22Rv1 (cell line): ENCODE data around the gene CCDC68.

ENCODE experiments used
- H3K27ac ChIP-seq: fragments of 450-650 bp; 2 replicates; pipeline ENCODE4 v1.5.1; 2017
- CTCF ChIP-seq: fragments of 450-650 bp; IDR thresholded peaks from 2 replicates; pipeline ENCODE4 v1.5.1; 2017; ENCODE audit warnings: mild to moderate bottlenecking
- ZFX ChIP-seq: fragments of 450-650 bp; IDR thresholded peaks from 2 replicates; pipeline ENCODE4 v1.6.1; 2017; ENCODE audit warnings: antibody characterized with exemption, borderline replicate concordance

CCDC68 gene

DNA sequence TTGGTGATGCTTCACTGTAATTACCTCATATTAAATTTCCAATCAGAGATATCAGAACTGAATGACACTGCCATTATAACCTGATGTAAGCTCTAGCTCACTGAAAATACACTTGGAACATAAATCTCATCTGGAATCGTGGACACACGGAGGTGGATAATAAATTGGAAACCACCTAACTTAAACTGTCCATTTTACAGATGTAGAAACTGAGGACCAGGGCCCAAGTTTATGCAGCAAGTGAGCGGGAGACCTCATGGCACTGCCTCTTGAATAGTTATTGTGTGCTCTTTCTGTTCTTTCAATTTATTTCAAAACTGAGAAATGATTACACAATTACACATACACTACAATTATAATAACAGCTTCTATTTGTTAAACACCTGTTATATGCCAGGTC lies 20.8 kb downstream of the CCDC68 start:
- TF ChIP-seq CTCF: no peak
- TF ChIP-seq ZFX: no peak
- H3K27ac ChIP-seq: no peak overlapping the region

GRCh38 chr18:54932472-54932871 lies 26.8 kb downstream of the CCDC68 start:
- no peak overlapping the region for H3K27ac ChIP-seq
- TF ChIP-seq CTCF (no peak), ZFX (no peak)

GRCh38 chr18:54931152-54931551 lies 28.1 kb downstream of the CCDC68 start:
- no peak for TF ChIP-seq ZFX
- TF ChIP-seq CTCF: no peak

DNA sequence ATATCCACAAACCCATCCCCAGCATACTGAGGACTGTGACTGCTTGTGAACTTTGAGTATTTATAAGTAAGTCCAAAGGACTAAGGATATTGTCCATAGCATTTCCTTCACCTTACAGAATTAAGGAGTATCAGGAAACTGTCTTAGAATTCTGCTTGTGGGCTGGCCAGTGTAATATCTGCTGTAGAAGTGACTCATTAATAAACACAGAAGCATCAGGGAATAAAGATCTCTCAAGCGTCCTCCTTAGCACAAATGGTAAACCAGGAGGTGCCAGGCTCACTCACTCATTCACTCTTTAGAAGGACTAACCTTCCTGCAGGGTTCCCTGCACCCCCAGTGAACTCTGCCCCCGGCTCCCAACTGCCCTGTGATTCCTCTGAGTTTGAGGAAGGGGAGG lies 31.0 kb downstream of the CCDC68 start:
- TF ChIP-seq CTCF: no peak
- TF ChIP-seq ZFX: no peak
- no peak overlapping the region for H3K27ac ChIP-seq

More at GRCh38 chr18:54931152-54931551, 28.1 kb downstream of the CCDC68 start:
- H3K27ac ChIP-seq: no peak overlapping the region

DNA sequence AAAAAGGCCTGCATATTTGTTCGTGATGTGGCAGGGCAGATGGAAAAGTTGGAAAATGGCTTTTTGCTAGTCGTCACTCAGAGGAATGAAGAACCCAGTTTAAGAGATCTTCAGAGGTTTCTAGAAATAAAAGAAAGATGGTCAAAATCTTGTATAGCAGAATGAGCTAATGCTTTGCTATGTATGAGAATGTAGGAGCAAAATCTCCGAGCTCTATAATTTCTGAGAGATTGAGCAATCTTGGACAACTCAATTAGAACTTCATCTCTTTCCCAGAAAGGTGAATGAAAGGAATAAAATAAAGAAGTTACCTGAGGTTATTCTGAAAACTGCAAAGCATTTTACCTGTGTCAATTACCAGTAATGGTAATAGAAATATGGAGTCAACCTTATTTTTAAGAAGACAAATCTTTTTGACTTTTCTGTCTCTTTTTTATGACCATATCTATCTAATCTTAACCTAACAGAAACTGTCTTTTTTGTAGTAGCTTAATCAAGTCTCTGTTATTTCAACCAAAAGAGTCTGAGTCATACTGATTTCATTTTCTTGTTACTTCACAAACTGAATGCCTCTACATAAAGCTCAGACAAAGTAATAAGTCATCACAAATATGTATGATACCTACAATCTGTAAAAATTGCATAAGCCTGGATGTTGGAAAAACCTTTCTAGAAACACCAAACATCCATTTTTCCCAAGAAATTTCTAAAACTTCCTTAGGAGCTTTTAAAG lies 32.5 kb downstream of the CCDC68 start:
- TF ChIP-seq ZFX (no peak), CTCF (no peak)
- H3K27ac ChIP-seq: no peak overlapping the region

GRCh38 chr18:54924948-54925347 lies 34.3 kb downstream of the CCDC68 start:
- no peak for TF ChIP-seq CTCF
- no peak for TF ChIP-seq ZFX
- H3K27ac ChIP-seq: no peak overlapping the region

- TF ChIP-seq ZFX (no peak), CTCF (no peak)
- H3K27ac ChIP-seq: no peak overlapping the region
Observed at GRCh38 chr18:54923339-54923956, 35.8 kb downstream of the CCDC68 start.
